Spleen (tissue), 7 donors: ENCODE data around the gene GPRC5D.

Experiments
- CTCF ChIP-seq, 11 experiments: fragments of 200-600 bp in 7 of 11; fragments of 450-650 bp in 4 of 11; sonication (generic) in 4 of 11; IDR thresholded peaks in 8 of 11; conservative IDR thresholded peaks in 3 of 11; 1 replicate in 7 of 11; 2 replicates in 4 of 11; pipeline versions ENCODE4 v1.4.0 to v1.8.0; 2016 to 2021; ENCODE audit warnings: antibody characterized with exemption in 11 of 11, inconsistent platforms in 4 of 11, mild to moderate bottlenecking in 1 of 11
- POLR2A ChIP-seq, 3 donors: fragments of 450-650 bp; IDR thresholded peaks; one replicate each; pipeline ENCODE4 v1.5.1; 2017; ENCODE audit warnings: antibody characterized with exemption in 3 of 3, mild to moderate bottlenecking in 1 of 3
- donor health status: DM: no; HTN: no; CAD: no; lungs with moderate emphysema.
- donor health status: DM: no; HTN: no; CAD: no.
- donor health status: DM: no; HTN: no; CAD: no.

GRCh38 chr12:12915656-12916055, 36.3 kb downstream of the GPRC5D start:
- no peak for TF ChIP-seq CTCF (IDR thresholded peaks at IDR 0.05 in 8 of 11, conservative IDR thresholded peaks at IDR 0.05 in 3 of 11)
- no peak for TF ChIP-seq POLR2A (IDR thresholded peaks at IDR 0.05)
